ENCODE results near the gene MESP2.

The MESP2 gene

DNA sequence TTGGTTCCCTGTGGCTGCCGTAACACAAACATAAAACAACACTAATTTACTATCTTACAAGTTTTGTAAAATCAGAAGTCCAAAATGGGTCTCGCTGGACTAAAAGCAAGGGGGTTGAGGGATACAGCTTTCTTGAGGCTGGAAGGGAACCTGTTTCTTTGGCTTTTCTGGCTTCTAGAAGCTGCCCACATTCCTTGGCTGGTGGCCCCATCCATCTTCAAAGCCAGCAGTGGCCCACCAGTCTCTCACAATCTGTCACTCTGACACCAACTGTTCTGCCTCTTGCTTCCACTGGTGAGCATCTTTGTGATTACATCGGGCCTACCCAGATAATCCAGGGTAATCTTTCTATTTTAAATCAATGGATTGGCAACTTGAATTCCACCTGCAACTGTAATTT, 39.6 kb downstream of the MESP2 start:
- DNase-seq, result no peak

DNA sequence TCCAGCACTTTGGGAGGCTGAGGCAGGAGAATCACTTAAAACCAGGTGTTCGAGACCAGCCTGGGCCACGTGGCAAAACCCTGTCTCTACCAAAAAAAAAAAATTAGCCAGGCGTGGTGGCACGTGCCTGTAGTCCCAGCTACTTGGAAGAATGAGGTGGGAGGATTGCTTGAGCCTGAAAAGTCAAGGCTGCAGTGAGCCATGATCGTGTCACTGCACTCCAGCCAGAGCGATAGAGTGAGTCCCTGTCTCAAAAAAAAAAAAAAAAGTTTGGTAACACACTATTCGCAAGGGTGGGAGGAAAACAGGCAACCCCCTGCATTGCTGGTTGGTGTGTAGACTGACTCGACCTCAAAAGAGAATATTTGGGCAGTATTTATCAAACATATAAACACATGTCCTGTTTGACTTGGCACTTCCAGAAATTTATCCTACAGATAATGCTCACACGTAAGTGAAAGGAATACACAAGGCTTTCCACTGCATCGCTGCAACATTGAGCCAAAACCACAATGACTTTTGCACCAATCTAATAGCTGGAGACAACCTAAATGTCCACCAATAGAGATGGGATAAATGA, 41.7 kb downstream of the MESP2 start:
- no peak for DNase-seq

- no peak for DNase-seq
These were observed 42.2 kb downstream of the MESP2 start for GRCh38 chr15:89818287-89818686.

GRCh38 chr15:89820666-89821611, 44.8 kb downstream of the MESP2 start:
- no peak for DNase-seq

DNA sequence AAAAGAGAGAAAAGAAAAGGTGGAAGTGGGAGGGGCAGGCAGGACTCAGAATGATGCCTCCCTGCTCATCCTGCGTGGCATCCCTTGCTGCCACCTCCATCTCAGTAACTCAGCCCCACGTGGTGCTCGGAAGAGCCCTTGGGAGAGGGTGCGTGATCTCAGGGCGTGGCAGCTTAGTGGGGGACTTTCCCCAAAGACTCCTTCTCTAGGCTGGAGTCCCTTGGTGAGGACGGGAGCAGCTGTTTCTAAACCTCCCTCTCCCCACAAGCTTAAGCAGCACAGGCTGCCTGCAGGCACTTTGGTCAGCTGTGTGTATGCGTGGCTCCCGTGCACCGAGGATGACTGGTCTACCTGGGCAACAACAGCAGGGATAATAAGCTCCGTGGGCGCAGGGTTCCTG, 45.9 kb downstream of the MESP2 start:
- no peak for DNase-seq

- DNase-seq, result no peak
These were observed 46.4 kb downstream of the MESP2 start for GRCh38 chr15:89822611-89822950.

DNA sequence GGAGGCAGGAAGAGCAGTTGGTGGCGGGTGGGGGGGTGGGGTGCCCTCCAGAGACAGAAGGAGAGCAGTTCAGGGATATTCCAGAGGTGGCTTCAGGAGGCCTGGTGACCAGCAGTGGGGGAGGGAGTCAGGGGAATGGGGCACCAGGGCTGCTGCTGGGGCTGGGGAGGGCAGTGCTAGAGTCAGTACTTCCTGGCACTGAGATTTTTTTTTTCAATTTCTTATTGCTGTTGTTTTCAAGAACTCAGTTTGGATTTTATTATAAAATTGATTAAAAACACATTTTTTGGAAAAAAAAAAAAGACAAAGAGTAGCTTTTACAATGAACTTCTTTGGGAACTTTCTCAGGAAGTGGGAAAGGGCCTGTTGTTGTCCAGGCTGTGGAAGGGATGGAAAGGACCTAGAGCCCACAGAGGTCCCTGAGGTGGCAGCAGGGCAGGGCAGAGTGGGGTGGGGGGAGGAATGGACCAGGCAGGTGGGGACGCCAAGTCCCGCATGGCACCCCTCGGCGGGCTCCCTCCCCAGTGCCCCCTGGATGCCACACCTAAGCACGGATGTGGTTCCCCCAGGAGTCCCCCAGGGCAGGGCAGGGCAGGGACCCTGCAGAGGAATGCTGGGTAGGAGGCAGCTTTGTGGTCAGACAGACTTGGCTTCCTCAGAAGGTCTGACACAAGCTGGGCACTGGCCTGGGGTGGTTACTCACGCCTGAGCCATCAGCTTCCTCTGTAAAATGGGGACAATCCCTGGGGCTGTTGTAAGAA, 47.0 kb downstream of the MESP2 start:
- no peak for DNase-seq

- no peak for DNase-seq
These were observed 47.9 kb downstream of the MESP2 start for GRCh38 chr15:89823836-89824606.

GRCh38 chr15:89824607-89824867, 48.4 kb downstream of the MESP2 start:
- no peak for DNase-seq

DNA sequence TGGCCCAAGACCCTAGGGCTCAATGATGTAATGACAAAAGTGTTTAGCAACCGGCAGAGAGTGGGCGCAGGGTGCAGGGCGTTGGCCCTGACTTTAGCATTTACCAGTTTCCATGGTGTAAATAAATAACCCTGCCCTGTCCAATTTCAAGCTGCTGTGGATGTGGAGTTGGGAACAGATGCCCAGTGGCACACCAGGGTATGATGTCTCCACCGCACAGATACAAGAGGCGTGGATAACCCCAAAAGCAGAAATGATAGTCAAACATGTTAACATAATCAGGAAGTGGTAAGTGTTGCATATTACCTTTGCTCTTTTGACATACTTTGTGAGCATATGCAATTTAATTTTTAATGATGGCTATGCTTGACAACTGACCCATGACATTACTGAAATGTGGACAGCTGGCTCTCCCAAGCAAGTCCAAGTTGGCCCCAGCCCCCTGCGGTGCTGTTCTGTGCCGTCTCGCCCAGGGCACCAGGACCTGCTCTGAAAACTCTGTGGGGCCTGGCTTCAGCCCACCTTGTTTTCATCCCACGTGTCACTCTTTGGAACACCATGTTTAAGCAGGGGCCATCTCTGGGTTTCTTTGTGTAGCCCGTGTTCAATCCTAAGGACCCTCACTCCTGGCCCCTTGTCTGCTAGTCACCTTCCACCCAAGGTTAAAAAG, 49.3 kb downstream of the MESP2 start:
- no peak for DNase-seq

DNA sequence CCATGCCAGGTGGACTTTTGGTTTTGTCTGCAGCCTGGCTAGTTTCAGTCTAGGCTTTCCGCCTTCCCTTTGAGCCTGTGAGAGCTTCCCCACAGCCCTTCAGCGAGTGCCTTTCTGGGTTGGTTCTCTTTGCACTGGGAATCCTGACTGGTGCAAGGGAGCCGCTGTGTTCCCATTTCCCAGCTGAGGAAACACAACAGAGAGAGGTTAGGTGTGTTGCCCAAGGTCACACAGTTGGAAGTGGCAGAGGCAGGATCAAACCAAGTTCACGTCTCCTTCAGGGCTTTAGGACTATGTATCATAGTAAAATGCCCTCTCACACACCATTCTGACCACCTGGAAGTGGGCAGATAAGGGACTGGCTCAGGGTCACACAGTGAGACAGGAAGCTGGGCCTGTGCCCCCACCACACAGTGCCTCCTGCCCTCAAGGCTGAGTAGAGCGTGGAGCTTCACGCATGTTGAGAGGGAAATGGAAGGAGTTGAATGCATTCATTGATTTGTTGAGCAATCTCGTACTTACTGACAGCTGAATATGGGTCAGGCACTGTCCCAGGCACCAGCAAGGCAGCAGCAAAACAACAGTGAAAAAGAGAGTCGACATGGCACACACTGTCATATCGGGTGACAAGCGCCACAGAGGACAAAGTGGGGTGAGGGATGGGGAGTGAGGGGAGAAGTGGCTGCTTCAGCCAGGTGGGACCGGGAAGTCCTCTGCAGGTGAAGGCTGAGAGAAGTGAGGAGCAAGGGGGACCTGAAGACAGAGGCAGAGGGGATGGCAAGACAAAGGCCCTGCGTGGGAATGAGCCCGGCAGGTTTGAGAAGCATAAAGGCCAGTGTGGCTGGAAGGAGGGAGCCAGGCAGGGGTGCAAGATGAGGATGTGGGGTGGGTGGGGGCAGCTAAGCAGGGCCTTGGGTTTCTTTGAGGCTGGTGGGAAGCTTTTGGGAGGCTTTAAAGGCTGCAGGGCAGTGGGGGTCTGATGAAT, 50.8 kb downstream of the MESP2 start:
- no peak for DNase-seq

DNA sequence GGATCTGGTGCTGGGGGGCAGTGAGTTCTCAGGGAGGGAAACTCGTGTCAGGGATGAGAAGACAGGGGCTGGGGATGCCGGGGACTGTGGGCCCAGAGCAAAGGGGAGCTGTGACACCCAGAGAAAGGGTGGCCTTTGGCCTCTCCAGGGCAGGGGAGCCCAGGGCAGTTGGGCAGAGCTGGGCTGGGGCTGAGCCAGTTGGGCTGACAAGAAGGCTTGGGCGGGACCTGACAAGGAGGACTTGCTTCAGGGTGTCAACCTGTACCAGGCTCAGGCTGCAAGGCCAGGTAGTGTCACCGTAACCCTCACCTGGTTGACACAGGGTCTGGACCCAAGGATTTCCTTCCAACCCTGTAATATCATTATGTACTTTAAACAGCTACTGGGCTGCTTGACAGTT, 51.7 kb downstream of the MESP2 start:
- DNase-seq, result no peak
